ENCODE results near the gene FNDC3B.
"Not testable (repeated sequence)": the region's sequence is repeated elsewhere in the genome, so short reads cannot be mapped to it uniquely, and the experiment has no call there.

Gene FNDC3B

GRCh38 chr3:172040078-172040980 is 951 bp downstream of the FNDC3B start:
- DNase-seq (ENCODE audit: low read depth), result peak; percentile 51
- TF ChIP-seq, protein P1, sequence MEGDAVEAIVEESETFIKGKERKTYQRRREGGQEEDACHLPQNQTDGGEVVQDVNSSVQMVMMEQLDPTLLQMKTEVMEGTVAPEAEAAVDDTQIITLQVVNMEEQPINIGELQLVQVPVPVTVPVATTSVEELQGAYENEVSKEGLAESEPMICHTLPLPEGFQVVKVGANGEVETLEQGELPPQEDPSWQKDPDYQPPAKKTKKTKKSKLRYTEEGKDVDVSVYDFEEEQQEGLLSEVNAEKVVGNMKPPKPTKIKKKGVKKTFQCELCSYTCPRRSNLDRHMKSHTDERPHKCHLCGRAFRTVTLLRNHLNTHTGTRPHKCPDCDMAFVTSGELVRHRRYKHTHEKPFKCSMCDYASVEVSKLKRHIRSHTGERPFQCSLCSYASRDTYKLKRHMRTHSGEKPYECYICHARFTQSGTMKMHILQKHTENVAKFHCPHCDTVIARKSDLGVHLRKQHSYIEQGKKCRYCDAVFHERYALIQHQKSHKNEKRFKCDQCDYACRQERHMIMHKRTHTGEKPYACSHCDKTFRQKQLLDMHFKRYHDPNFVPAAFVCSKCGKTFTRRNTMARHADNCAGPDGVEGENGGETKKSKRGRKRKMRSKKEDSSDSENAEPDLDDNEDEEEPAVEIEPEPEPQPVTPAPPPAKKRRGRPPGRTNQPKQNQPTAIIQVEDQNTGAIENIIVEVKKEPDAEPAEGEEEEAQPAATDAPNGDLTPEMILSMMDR (IDR thresholded peaks at IDR 0.05; ENCODE audit: low read depth, low read length, missing control alignments), result peak; percentile 22
- peak overlapping the region; percentile 96 for H3K4me3 ChIP-seq (ENCODE audit: low read depth, low read length)
- in situ Hi-C loops (cut with HindIII; ENCODE audit: low sequenced_read_pairs), result no loop called here

DNA sequence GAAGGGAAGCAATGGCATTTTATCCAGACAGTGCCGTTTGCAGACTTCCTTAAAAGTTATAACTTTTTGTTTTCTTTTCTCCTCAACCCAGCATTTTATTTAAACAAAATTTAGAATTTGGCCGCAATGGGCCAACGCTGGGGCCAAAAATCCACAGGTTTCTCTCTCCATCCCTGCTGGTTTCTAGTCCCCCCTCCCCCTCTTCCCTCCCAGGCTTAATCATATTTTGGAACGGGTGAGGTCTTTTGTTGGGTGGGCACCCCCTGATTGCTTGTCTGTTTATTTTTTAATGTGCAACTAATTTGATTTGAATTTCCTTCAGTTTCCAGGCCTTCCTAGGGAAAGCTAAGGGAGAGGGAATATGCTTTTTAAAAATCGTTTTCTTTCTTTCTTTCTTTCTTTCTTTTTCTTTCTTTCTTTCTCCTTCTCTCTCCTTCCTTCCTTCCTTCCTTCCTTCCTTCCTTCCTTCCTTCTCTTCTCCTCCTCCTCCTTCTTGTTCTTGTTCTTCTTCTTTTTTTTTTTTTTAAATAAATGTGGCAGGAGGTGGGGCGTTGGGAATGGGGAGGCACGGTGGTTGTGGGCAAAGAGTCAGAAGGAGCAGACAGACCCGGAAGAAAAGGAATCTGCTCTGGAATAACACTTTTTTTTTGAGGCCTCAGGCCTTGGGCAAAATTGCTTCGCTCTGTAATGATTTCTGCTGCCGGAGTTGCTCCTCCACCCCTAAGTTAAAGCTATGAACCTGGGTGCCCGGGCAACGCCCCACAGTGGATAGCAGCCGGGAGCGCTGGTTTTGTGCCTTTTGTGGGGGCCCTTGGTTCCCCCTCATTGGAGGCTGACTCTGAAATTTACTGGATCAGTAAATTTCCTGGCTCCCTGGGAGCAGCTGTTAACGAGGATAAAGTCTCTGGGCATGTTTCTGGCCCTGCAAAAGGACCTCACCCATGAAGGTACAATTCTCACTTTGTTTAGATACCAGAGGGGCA is 1.9 kb downstream of the FNDC3B start:
- in situ Hi-C loops (cut with HindIII; ENCODE audit: low sequenced_read_pairs), result no loop called here
- TF ChIP-seq, protein P1 (IDR thresholded peaks at IDR 0.05; ENCODE audit: low read depth, low read length, missing control alignments), result no peak
- H3K4me3 ChIP-seq (ENCODE audit: low read depth, low read length), result peak overlapping the region; percentile 96
- no peak for DNase-seq (ENCODE audit: low read depth)

GRCh38 chr3:172042136-172042662 is 2.8 kb downstream of the FNDC3B start:
- peak overlapping the region; percentile 96 for H3K4me3 ChIP-seq (ENCODE audit: low read depth, low read length)
- no peak for DNase-seq (ENCODE audit: low read depth)
- in situ Hi-C loops (cut with HindIII; ENCODE audit: low sequenced_read_pairs), result no loop called here
- TF ChIP-seq, protein P1 (IDR thresholded peaks at IDR 0.05; ENCODE audit: low read depth, low read length, missing control alignments), result no peak

GRCh38 chr3:172042663-172043179 is 3.3 kb downstream of the FNDC3B start:
- H3K4me3 ChIP-seq (ENCODE audit: low read depth, low read length); DNase-seq (ENCODE audit: low read depth); in situ Hi-C loops (cut with HindIII; ENCODE audit: low sequenced_read_pairs): not testable (repeated sequence)

GRCh38 chr3:172043233-172043632 is 3.9 kb downstream of the FNDC3B start:
- DNase-seq (ENCODE audit: low read depth), result no peak
- TF ChIP-seq, protein P1 (IDR thresholded peaks at IDR 0.05; ENCODE audit: low read depth, low read length, missing control alignments), result no peak
- in situ Hi-C loops (cut with HindIII; ENCODE audit: low sequenced_read_pairs), result no loop called here
- H3K4me3 ChIP-seq (ENCODE audit: low read depth, low read length), result no peak overlapping the region

- DNase-seq (ENCODE audit: low read depth), result no peak
- in situ Hi-C loops (cut with HindIII; ENCODE audit: low sequenced_read_pairs), result no loop called here
- no peak overlapping the region for H3K4me3 ChIP-seq (ENCODE audit: low read depth, low read length)
- TF ChIP-seq, protein P1 (IDR thresholded peaks at IDR 0.05; ENCODE audit: low read depth, low read length, missing control alignments), result no peak
These were observed 4.4 kb downstream of the FNDC3B start for GRCh38 chr3:172043766-172044165.

Measured in astrocyte of the cerebellum (primary cell).